Activated CD4-positive, alpha-beta T cell treated with anti-CD3 and anti-CD28 coated beads for 36 hours (primary cell): ENCODE measurements around the gene KLHL29. TPM values are rescaled to one million over a fixed set of nuclear protein-coding genes. Genes with fewer than 3 reads are reported as not detected.
"Not testable (repeated sequence)": the region's sequence is repeated elsewhere in the genome, so short reads cannot be mapped to it uniquely, and the experiment has no call there.

Experiments
- ATAC-seq: fragments of 200-7000 bp; cut with Tn5 transposase; one replicate; pipeline ENCODE4 v1.10.0; 2021; ENCODE audit warnings: mild to moderate bottlenecking, moderate library complexity
- CTCF ChIA-PET: fragments of 350-600 bp; sonication (Branson Sonifier 250); formaldehyde crosslinking; loops from one replicate; lab custom pipeline; 2021; ENCODE audit warnings: antibody characterized with exemption; lab: Charles Lee
- POLR2A ChIA-PET: fragments of 350-600 bp; sonication (Branson Sonifier 250); formaldehyde crosslinking; loops from one replicate; lab custom pipeline; 2021; ENCODE audit warnings: antibody characterized with exemption, inconsistent platforms; lab: Charles Lee
- DNase-seq: peaks from one replicate; pipeline ENCODE4 v3.0.0-alpha.2; 2020
- H3K27ac Mint-ChIP-seq: one replicate; pipeline ENCODE4 v1.8.0; 2021; ENCODE audit warnings: mixed read lengths
- H3K27me3 Mint-ChIP-seq: one replicate; pipeline ENCODE4 v1.8.0; 2021; ENCODE audit warnings: mixed read lengths
- H3K36me3 Mint-ChIP-seq: one replicate; pipeline ENCODE4 v1.8.0; 2021; ENCODE audit warnings: low read depth, mixed read lengths
- H3K4me1 Mint-ChIP-seq: one replicate; pipeline ENCODE4 v1.8.0; 2021; ENCODE audit warnings: mixed read lengths
- H3K4me3 Mint-ChIP-seq: one replicate; pipeline ENCODE4 v1.8.0; 2021; ENCODE audit warnings: mild to moderate bottlenecking, moderate library complexity, mixed read lengths
- H3K9me3 Mint-ChIP-seq: one replicate; pipeline ENCODE4 v1.8.0; 2021; ENCODE audit warnings: low read depth, mixed read lengths
- intact Hi-C, 2 experiments: fragments of 100-400 bp; cut with DNase I in 1 of 2; cut with micrococcal nuclease in 1 of 2; formaldehyde crosslinking; loops; one replicate each; pipeline versions ENCODE4 v1.14.2 to v1.15.1; 2022 to 2024; cut with DNase I, micrococcal nuclease
- total RNA-seq, 2 experiments: library from RNA; stranded (reverse); gene quantifications; one replicate each; pipeline ENCODE4 v1.2.3, GENCODE V29; 2021

Gene KLHL29
- 1 to 10 TPM; 1.7 to 2.0 TPM for total RNA-seq

DNA sequence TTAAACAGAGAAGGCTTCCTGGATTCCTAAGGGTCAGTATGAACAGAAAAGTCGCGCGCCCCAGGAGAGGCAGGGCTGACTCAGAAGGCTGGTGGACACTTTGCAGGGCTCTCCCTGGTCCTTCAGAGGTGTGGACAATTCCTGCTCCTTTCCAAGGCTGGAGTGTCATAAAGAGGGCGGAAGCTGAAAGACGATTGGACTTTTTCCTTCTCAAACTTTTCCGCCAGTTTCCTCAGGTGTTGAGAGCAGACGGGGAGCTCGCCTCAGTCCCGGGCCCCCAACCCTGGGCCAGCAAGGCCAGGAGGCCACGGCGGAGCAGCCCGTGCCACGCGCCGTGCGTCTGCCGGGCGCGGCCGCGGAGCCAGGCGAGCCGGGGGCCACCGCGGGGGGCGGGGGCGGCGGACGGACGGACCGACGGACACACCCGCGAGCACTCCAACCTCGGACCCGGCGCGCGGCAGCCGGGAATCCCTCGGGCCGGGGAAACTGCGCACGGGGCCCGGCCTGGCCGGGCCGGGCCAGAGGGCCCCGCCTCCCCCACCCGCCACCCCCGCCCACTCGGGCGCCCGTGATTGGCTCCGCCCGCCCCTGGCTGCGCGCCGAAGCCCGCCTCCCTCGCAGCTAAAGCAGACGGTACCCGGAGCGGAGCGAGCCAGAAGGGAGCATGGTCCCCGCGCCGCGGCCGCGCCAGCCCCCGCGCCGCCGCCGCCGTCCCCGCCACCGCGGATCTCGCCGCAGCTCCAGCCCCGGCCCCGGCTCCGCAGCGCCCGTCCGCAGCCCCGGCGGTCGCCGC, at the start of gene KLHL29:
TSS of gene KLHL29 (plus strand) at position 629 of the 793 bp plus-strand sequence. CDS start 177,018 bp downstream, outside the sequence.
- intact Hi-C loops: loop anchor here in 1 of 2 experiments (2.0 to 10.0 kb wide), 3 partner anchors 148 to 690 kb away; partner anchors contain the start of genes ATAD2B and SF3B6
- POLR2A ChIA-PET: no interaction called here
- H3K27ac Mint-ChIP-seq: peak within 1 kb of the TSS; percentile 34
- peak within 1 kb of the TSS; percentile 76 for H3K4me3 Mint-ChIP-seq
- ATAC-seq (peak; percentile 71), DNase-seq (peak; percentile 83)
- H3K4me1 Mint-ChIP-seq: peaks cover 25% of the 10 kb centered on the region
- H3K36me3 Mint-ChIP-seq: no peaks in the 10 kb centered on the region
- H3K27me3 Mint-ChIP-seq: peaks cover 54% of the 10 kb centered on the region
- H3K9me3 Mint-ChIP-seq: no peaks in the 10 kb centered on the region
- CTCF ChIA-PET: no interaction called here

DNA sequence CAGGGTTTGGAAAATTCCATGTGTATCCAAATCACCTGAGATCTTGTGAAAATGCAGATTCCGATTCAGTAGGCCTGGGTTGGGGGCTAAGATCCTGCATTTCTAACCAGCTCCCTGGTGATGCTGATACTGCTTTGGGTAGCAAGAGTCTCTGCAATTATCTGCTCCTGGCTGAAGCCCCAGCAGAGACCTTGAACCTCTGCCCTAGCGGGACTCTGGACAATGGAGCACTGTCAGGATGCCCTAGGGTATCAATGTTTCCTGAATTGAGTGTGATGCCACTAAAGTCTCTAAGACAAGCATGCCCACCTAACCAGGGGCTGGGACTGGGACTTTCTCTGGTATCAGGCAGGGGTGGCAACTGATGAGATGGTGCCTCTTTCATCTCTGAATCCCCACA, 49.4 kb upstream of the KLHL29 start:
- no peak for ATAC-seq
- ChIA-PET CTCF (no interaction called here), POLR2A (no interaction called here)
- Mint-ChIP-seq H3K27ac (no peak overlapping the region), H3K9me3 (no peaks in the 10 kb centered on the region), H3K36me3 (no peaks in the 10 kb centered on the region), H3K4me3 (no peak overlapping the region), H3K27me3 (peaks cover 3% of the 10 kb centered on the region), H3K4me1 (no peaks in the 10 kb centered on the region)
- DNase-seq: no peak
- intact Hi-C loops: no loop called here

DNA sequence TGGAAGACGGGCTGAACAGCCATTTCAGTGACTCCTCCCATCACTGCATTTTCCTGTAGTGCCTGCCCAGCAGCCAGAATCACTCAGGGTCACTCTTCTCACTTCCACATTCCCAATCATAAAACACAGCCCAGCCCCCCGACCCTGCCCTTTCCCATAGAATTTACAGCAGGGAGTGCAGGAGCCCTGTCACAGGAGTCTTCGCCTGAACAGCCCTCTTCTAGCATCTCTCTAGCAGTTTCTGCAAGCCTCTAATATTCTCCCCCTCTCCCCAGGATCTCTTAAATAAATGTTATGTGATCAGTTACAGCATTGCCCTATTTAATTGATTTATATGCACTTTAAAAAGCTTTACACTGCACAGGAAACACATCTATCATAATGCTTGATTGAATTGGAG, 42.9 kb upstream of the KLHL29 start:
- Mint-ChIP-seq H3K36me3 (no peaks in the 10 kb centered on the region), H3K4me1 (no peaks in the 10 kb centered on the region), H3K27me3 (peaks cover 8% of the 10 kb centered on the region), H3K27ac (no peak overlapping the region), H3K4me3 (no peak overlapping the region), H3K9me3 (no peaks in the 10 kb centered on the region)
- ChIA-PET CTCF (no interaction called here), POLR2A (no interaction called here)
- DNase-seq (no peak), ATAC-seq (no peak)
- intact Hi-C loops: no loop called here

DNA sequence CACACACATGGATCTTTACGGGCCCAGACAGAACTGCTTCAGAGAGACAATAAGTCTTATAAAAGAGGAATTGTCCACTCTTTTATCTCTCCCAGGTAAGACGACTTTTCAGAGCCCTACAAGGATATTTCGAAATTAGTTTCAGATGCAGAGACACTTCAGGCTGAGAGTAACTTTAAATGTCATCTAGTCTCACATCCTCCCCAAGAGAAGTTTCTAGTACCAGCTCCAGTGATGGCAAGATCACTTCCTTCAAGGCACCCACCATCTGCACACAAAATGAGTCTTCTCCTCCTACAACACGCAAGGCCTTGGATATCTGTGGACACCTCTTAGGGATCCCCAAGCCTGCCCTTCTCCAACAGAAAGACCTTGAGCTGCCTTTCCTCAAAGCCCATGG, 39.0 kb upstream of the KLHL29 start:
- ChIA-PET POLR2A (no interaction called here), CTCF (no interaction called here)
- ATAC-seq (no peak), DNase-seq (no peak)
- no peak overlapping the region for H3K27ac Mint-ChIP-seq
- H3K9me3 Mint-ChIP-seq: no peaks in the 10 kb centered on the region
- H3K36me3 Mint-ChIP-seq: no peaks in the 10 kb centered on the region
- intact Hi-C loops: no loop called here
- no peak overlapping the region for H3K4me3 Mint-ChIP-seq
- peaks cover 8% of the 10 kb centered on the region for H3K27me3 Mint-ChIP-seq
- H3K4me1 Mint-ChIP-seq: no peaks in the 10 kb centered on the region

DNA sequence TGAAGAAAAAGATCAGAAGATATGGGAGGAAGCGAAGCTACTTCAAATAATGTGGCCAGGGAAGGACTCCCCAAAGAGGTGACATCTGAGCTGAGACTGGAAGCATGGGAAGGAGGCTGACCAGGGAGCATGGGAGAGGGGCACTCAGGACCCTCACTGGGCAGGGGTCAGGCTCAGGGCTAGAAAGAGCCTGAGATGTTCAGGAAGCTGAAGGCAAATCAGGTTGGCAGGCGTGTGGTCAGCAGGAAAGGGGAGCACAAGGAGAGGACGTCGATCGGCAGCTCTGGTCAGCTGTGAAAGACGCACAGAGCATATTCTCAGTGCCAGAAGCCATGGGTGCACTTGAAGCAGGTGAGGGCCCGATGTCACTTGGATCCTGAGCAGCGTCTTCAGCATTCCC, 38.2 kb upstream of the KLHL29 start:
- Mint-ChIP-seq H3K27ac (no peak overlapping the region), H3K4me3 (no peak overlapping the region), H3K36me3 (no peaks in the 10 kb centered on the region), H3K27me3 (peaks cover 8% of the 10 kb centered on the region), H3K9me3 (no peaks in the 10 kb centered on the region), H3K4me1 (no peaks in the 10 kb centered on the region)
- ATAC-seq: no peak
- ChIA-PET CTCF (no interaction called here), POLR2A (no interaction called here)
- intact Hi-C loops: no loop called here
- no peak for DNase-seq

DNA sequence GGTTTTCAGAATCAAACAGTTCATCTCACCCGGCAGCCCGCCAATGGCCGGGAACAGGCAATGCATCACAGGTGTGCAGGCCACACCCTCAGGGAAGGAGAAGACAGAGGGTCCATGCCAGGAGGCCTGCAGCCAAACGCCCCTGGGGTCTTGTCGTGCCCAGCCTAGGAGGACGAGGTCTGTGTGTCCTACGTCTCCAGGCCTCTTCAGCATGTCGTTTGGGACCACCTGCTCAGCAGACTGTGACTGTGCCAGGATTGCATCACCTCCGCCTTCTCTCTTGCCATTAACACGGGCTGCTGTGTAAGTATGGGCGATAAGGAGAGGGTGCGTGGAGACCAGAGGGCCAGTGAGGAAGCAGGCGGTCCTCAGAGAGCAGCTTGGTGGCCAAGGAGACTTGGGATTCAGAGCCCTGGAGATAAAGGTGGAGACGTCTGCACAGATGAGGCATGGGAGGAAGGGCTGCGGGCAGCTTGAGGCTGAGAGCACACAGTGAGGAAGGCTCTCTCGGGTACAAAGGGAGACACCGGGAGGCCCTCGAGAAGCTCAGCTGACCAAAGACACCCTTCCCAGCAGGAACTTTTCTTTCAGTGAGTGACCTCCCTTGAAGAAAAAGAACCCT, 37.4 kb upstream of the KLHL29 start:
- DNase-seq: no peak
- POLR2A ChIA-PET: no interaction called here
- no peaks in the 10 kb centered on the region for H3K4me1 Mint-ChIP-seq
- no peaks in the 10 kb centered on the region for H3K36me3 Mint-ChIP-seq
- no peak for ATAC-seq
- no peaks in the 10 kb centered on the region for H3K9me3 Mint-ChIP-seq
- no peak overlapping the region for H3K4me3 Mint-ChIP-seq
- CTCF ChIA-PET: interaction anchor here (0.7 kb wide), 1 partner anchor 286 kb away, joined by 3 read pairs; no protein-coding TSS in a partner anchor
- peaks cover 8% of the 10 kb centered on the region for H3K27me3 Mint-ChIP-seq
- intact Hi-C loops: no loop called here
- no peak overlapping the region for H3K27ac Mint-ChIP-seq

DNA sequence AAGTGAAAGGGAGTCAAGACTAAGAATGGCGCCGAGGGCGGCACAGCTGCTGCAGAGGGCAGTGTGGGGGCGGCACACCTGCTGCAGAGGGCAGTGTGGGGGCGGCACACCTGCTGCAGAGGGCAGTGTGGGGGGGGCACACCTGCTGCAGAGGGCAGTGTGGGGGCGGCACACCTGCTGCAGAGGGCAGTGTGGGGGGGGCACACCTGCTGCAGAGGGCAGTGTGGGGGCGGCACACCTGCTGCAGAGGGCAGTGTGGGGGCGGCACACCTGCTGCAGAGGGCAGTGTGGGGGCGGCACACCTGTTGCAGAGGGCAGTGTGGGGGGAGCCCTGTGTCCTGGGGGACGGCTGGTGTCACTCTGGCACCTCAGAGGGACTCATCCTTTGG, 36.9 kb upstream of the KLHL29 start:
- DNase-seq, intact Hi-C loops, H3K4me3 Mint-ChIP-seq, H3K4me1 Mint-ChIP-seq, ATAC-seq, H3K36me3 Mint-ChIP-seq, POLR2A ChIA-PET, H3K27ac Mint-ChIP-seq, H3K9me3 Mint-ChIP-seq: not testable (repeated sequence)
- peaks cover 10% of the 10 kb centered on the region for H3K27me3 Mint-ChIP-seq
- CTCF ChIA-PET: interaction anchor here (0.7 kb wide), 1 partner anchor 286 kb away, joined by 3 read pairs; no protein-coding TSS in a partner anchor

DNA sequence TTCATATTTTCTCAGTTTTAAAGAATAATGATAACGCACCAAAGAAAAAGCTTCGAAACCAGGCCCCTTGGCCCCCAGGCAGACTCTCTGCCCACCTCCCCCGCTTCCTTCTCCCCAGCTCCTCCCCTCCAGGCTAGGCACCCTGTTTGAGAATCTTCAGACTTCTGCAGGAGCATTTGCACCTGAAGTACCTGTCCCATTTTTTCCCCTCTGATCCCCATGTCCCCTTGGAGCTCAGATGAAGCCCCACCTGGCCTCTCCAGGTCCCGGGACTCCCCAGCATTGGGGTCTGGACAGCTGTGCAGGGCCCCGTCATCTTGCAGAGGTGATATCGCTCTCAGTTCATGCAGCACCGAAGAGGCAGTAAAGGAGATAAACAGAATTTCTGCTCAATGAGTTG, 35.5 kb upstream of the KLHL29 start:
- Mint-ChIP-seq H3K4me3 (no peak overlapping the region), H3K9me3 (no peaks in the 10 kb centered on the region), H3K27ac (no peak overlapping the region), H3K36me3 (no peaks in the 10 kb centered on the region), H3K4me1 (no peaks in the 10 kb centered on the region), H3K27me3 (peaks cover 18% of the 10 kb centered on the region)
- no peak for DNase-seq
- ChIA-PET POLR2A (interaction anchor here (0.6 kb wide), 1 partner anchor 44 kb away, joined by 3 read pairs; no protein-coding TSS in a partner anchor), CTCF (interaction anchor here (0.6 to 1.0 kb wide), 2 partner anchors 274 to 513 kb away, joined by 3 read pairs; no protein-coding TSS in a partner anchor)
- no peak for ATAC-seq
- intact Hi-C loops: no loop called here

DNA sequence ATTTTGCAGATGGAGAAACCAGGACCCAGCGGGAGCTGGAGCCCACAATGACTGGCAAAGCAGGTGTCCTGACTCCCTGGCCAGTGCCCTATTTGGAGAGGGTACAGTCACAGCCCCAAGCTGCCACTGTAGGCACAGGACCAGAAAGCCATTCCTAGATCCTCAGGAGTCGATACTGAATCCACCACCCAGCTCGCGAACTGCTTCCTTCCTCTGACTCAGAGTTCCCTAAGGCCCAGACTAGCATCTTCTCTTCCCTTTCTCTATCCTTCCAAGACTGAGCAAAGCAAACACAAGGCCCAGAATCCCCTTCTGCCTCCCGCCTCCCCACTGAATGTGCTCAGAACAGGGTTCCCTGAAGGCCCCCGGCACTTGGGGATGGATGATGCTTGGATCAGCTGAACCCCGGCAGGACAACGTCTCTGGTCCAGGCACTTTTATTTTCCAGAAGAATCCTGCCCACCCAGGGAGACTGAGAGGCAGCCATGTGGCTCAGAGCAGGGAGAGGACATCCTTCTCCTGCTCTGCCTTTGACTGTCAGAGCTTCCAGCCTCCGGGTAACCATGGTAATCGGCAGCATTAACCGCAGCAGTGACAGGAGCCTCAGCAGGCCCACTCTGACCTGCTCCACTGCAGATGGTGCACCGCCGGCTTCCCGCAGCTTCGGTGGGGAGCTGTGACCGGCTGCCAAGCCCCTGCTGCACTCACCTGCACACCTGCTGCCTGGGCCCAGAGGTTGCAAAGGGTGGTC, 34.8 kb upstream of the KLHL29 start:
- no peak for DNase-seq
- H3K4me3 Mint-ChIP-seq: no peak overlapping the region
- ATAC-seq: no peak
- ChIA-PET POLR2A (interaction anchor here (0.6 kb wide), 1 partner anchor 44 kb away, joined by 3 read pairs; no protein-coding TSS in a partner anchor), CTCF (interaction anchor here (1.0 to 1.1 kb wide), 2 partner anchors 164 to 273 kb away, joined by 3 read pairs; no protein-coding TSS in a partner anchor)
- peaks cover 23% of the 10 kb centered on the region for H3K27me3 Mint-ChIP-seq
- no peaks in the 10 kb centered on the region for H3K9me3 Mint-ChIP-seq
- no peaks in the 10 kb centered on the region for H3K36me3 Mint-ChIP-seq
- intact Hi-C loops: no loop called here
- H3K27ac Mint-ChIP-seq: no peak overlapping the region
- no peaks in the 10 kb centered on the region for H3K4me1 Mint-ChIP-seq

DNA sequence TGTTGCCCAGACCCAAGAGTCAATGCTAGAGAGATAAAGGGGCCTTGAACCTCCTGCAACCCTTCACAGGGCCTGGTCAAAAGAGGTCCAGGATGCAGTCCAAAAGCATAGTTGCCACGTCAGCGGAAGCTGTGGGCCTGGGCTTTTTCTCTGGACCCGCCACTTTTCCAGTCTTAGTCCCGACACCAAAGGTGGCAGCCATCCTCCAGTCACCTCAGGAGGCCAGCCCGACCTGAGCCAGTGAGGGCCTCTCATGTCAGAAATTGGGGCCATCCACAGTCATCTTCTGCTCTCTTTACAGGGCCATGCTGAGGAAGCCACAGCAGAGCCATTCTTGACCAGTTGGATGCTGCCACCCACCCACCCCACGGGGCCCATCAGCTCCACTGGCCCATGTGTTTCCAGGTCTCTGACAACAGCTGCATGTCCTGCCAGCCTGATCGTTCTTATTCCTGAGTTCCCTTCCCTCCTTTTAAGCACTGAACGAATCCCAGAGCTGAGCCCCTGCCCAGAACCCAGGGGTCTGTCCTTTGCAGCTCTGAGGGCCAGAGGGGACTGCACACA, 34.1 kb upstream of the KLHL29 start:
- ATAC-seq: no peak
- no peaks in the 10 kb centered on the region for H3K9me3 Mint-ChIP-seq

More for the DNA sequence above, 34.1 kb upstream of the KLHL29 start:
- no peak overlapping the region for H3K27ac Mint-ChIP-seq
- H3K27me3 Mint-ChIP-seq: peaks cover 24% of the 10 kb centered on the region
- H3K4me1 Mint-ChIP-seq: no peaks in the 10 kb centered on the region
- ChIA-PET POLR2A (no interaction called here), CTCF (interaction anchor here (1.1 to 1.5 kb wide), 2 partner anchors 28 to 165 kb away, joined by 3 to 4 read pairs; no protein-coding TSS in a partner anchor)
- intact Hi-C loops: loop anchor here in 1 of 2 experiments (1.0 kb wide), 1 partner anchor 152 kb away; no protein-coding TSS in a partner anchor
- no peak for DNase-seq
- H3K36me3 Mint-ChIP-seq: no peaks in the 10 kb centered on the region
- H3K4me3 Mint-ChIP-seq: no peak overlapping the region
